H9 (cell line): ENCODE results near the gene SUN2. TPM values are rescaled to one million over a fixed set of nuclear protein-coding genes. Genes with fewer than 3 reads are reported as not detected.

Experiments used
- DNase-seq: peaks from one replicate; pipeline ENCODE4 v3.0.0-alpha.2; 2017
- H2AFZ ChIP-seq: one replicate; pipeline ENCODE4 v1.6.1; 2013; ENCODE audit warnings: mild to moderate bottlenecking, low read length, control low read depth, moderate library complexity
- H2AK5ac ChIP-seq: 2 replicates; pipeline ENCODE4 v1.6.1; 2013; ENCODE audit warnings: low read length, control low read depth, mixed read lengths; ENCODE audit not compliant: insufficient read length
- H2BK120ac ChIP-seq: one replicate; pipeline ENCODE4 v1.6.1; 2013; ENCODE audit warnings: low read depth, mild to moderate bottlenecking, low read length, control low read depth, inconsistent platforms; ENCODE audit not compliant: poor library complexity, severe bottlenecking
- H2BK12ac ChIP-seq: 2 replicates; pipeline ENCODE4 v1.6.1; 2013; ENCODE audit warnings: low read length, control low read depth, mixed read lengths, low read depth; ENCODE audit not compliant: insufficient read length
- H2BK15ac ChIP-seq: 2 replicates; pipeline ENCODE4 v1.6.1; 2013; ENCODE audit warnings: low read depth, low read length, control low read depth
- H2BK20ac ChIP-seq: one replicate; pipeline ENCODE4 v1.6.1; 2013; ENCODE audit warnings: low read depth, mild to moderate bottlenecking, low read length, control low read depth, inconsistent platforms; ENCODE audit not compliant: poor library complexity, severe bottlenecking
- H2BK5ac ChIP-seq: 2 replicates; pipeline ENCODE4 v1.6.1; 2013; ENCODE audit warnings: low read length, control low read depth, mixed read lengths; ENCODE audit not compliant: insufficient read length
- H3K14ac ChIP-seq: 2 replicates; pipeline ENCODE4 v1.6.1; 2013; ENCODE audit warnings: low read length, control low read depth; ENCODE audit not compliant: insufficient read depth
- H3K18ac ChIP-seq: 2 replicates; pipeline ENCODE4 v1.6.1; 2013; ENCODE audit warnings: low read depth, mild to moderate bottlenecking, mixed read lengths, low read length, control low read depth; ENCODE audit not compliant: insufficient read length
- H3K23ac ChIP-seq: 2 replicates; pipeline ENCODE4 v1.6.1; 2013; ENCODE audit warnings: low read length, control low read depth, mixed read lengths, low read depth; ENCODE audit not compliant: insufficient read length
- H3K23me2 ChIP-seq: 2 replicates; pipeline ENCODE4 v1.6.1; 2013; ENCODE audit warnings: low read depth, mild to moderate bottlenecking, mixed read lengths, low read length, control low read depth; ENCODE audit not compliant: insufficient read length, poor library complexity, severe bottlenecking
- H3K27ac ChIP-seq: 2 replicates; pipeline ENCODE4 v1.5.1; 2013; ENCODE audit warnings: low read length, control low read depth, mixed read lengths, low read depth; ENCODE audit not compliant: insufficient read length
- H3K27me3 ChIP-seq: 2 replicates; pipeline ENCODE4 v1.6.1; 2013; ENCODE audit warnings: low read length, control low read depth, inconsistent platforms; ENCODE audit not compliant: insufficient read depth
- H3K4ac ChIP-seq: 2 replicates; pipeline ENCODE4 v1.6.1; 2013; ENCODE audit warnings: low read depth, mild to moderate bottlenecking, control low read depth, inconsistent platforms, low read length, moderate library complexity
- H3K4me1 ChIP-seq: 2 replicates; pipeline ENCODE4 v1.6.1; 2013; ENCODE audit warnings: low read length, control low read depth, inconsistent platforms; ENCODE audit not compliant: insufficient read depth
- H3K4me2 ChIP-seq: 2 replicates; pipeline ENCODE4 v1.6.1; 2013; ENCODE audit warnings: low read length, control low read depth, mixed read lengths; ENCODE audit not compliant: insufficient read length, insufficient read depth
- H3K56ac ChIP-seq: 2 replicates; pipeline ENCODE4 v1.6.1; 2013; ENCODE audit warnings: low read depth, mild to moderate bottlenecking, mixed read lengths, low read length, control low read depth; ENCODE audit not compliant: insufficient read length
- H3K79me1 ChIP-seq: 2 replicates; pipeline ENCODE4 v1.6.1; 2013; ENCODE audit warnings: low read depth, mild to moderate bottlenecking, moderate library complexity, low read length, control low read depth, inconsistent platforms; ENCODE audit not compliant: insufficient read depth, poor library complexity, severe bottlenecking
- H3K79me2 ChIP-seq: 2 replicates; pipeline ENCODE4 v1.6.1; 2013; ENCODE audit warnings: low read length, control low read depth, inconsistent platforms; ENCODE audit not compliant: insufficient read depth
- H3K9ac ChIP-seq: 2 replicates; pipeline ENCODE4 v1.6.1; 2013; ENCODE audit warnings: low read length, control low read depth, mixed read lengths; ENCODE audit not compliant: insufficient read length; ENCODE audit errors: extremely low read depth
- H3K9me3 ChIP-seq: one replicate; pipeline ENCODE4 v1.6.1; 2013; ENCODE audit warnings: low read depth, low read length, inconsistent platforms; ENCODE audit not compliant: control insufficient read depth
- H3T11ph ChIP-seq: one replicate; pipeline ENCODE4 v1.6.1; 2013; ENCODE audit warnings: mild to moderate bottlenecking, low read length, control low read depth, inconsistent platforms
- H4K20me1 ChIP-seq: one replicate; pipeline ENCODE4 v1.6.1; 2013; ENCODE audit not compliant: control insufficient read depth, insufficient read length, insufficient read depth
- H4K5ac ChIP-seq: 2 replicates; pipeline ENCODE4 v1.6.1; 2013; ENCODE audit warnings: low read depth, mild to moderate bottlenecking, mixed read lengths, low read length, control low read depth; ENCODE audit not compliant: insufficient read length
- H4K8ac ChIP-seq: replicated peaks from 2 replicates; pipeline ENCODE4 v1.6.1; 2013; ENCODE audit warnings: low read length, control low read depth, mixed read lengths, low read depth; ENCODE audit not compliant: insufficient read length
- H4K91ac ChIP-seq: 2 replicates; pipeline ENCODE4 v1.6.1; 2013; ENCODE audit warnings: low read depth, mild to moderate bottlenecking, moderate library complexity, mixed read lengths, low read length, control low read depth; ENCODE audit not compliant: insufficient read length
- H3K27ac Mint-ChIP-seq, 3 experiments: 2 replicates in 2 of 3; 3 replicates in 1 of 3; pipeline ENCODE4 v1.8.0; 2020 to 2021; ENCODE audit warnings: mixed read lengths in 3 of 3, mild to moderate bottlenecking in 1 of 3, moderate library complexity in 1 of 3
- H3K27me3 Mint-ChIP-seq: 2 replicates; pipeline ENCODE4 v1.8.0; 2021; ENCODE audit warnings: low read depth, mild to moderate bottlenecking, moderate library complexity, mixed read lengths
- H3K36me3 Mint-ChIP-seq, 3 experiments: 2 replicates in 2 of 3; 3 replicates in 1 of 3; pipeline ENCODE4 v1.8.0; 2020 to 2021; ENCODE audit warnings: low read depth in 3 of 3, mixed read lengths in 3 of 3; ENCODE audit not compliant: insufficient read depth in 1 of 3
- H3K4me1 Mint-ChIP-seq, 2 experiments: 2 replicates each; pipeline ENCODE4 v1.8.0; 2020; ENCODE audit warnings: mixed read lengths in 2 of 2
- H3K4me3 Mint-ChIP-seq, 2 experiments: 2 replicates in 1 of 2; 3 replicates in 1 of 2; pipeline ENCODE4 v1.8.0; 2020 to 2021; ENCODE audit warnings: mild to moderate bottlenecking in 2 of 2, mixed read lengths in 2 of 2, moderate library complexity in 1 of 2
- H3K9me3 Mint-ChIP-seq, 2 experiments: 2 replicates in 1 of 2; 3 replicates in 1 of 2; pipeline ENCODE4 v1.8.0; 2020; ENCODE audit warnings: mild to moderate bottlenecking in 2 of 2, mixed read lengths in 2 of 2, moderate library complexity in 1 of 2
- CTCF ChIP-seq: fragments of 200-600 bp; sonication (generic); conservative IDR thresholded peaks from 3 replicates; pipeline ENCODE4 v1.8.0; 2021; ENCODE audit warnings: antibody characterized with exemption, mild to moderate bottlenecking
- whole genome bisulfite sequencing: extraction: QIAGEN DNeasy Blood & Tissue Kit; methylation state at CpG from one replicate; pipeline ENCODE4 v1.1.7; 2013; ENCODE audit warnings: missing lambda C conversion rate, low lambda C conversion rate, mixed read lengths; ENCODE audit not compliant: insufficient read length; ENCODE audit errors: extremely low coverage; 5-methylcytosine and 5-hydroxymethylcytosine counted together
- total RNA-seq: library from RNA; stranded (reverse); gene quantifications from 2 replicates; pipeline ENCODE4 v1.2.1, GENCODE V29; 2021

Gene SUN2
- total RNA-seq, 1 experiment from 2014 or later = 12.0 TPM

- no peak overlapping the region for H4K91ac ChIP-seq
- no peak overlapping the region for H3T11ph ChIP-seq
- no peak overlapping the region for H2BK20ac ChIP-seq
- H2BK5ac ChIP-seq = no peak overlapping the region
- H3K56ac ChIP-seq = no peak overlapping the region
- no peak overlapping the region for H2BK12ac ChIP-seq
- H2AK5ac ChIP-seq = no peak overlapping the region
- no peaks in the 10 kb centered on the region for H4K20me1 ChIP-seq
- no peak overlapping the region for H4K5ac ChIP-seq
- H3K27me3 ChIP-seq = no peaks in the 10 kb centered on the region
- Mint-ChIP-seq H3K27me3 (no peaks in the 10 kb centered on the region; the same call in 1 of the 2 replicates), H3K36me3 (peaks cover 5 to 75% (median 33%) of the 10 kb centered on the region in 3 experiments; a peak in 6 of 7 replicates), H3K27ac (no peak overlapping the region), H3K9me3 (no peaks in the 10 kb centered on the region), H3K4me3 (no peak overlapping the region), H3K4me1 (0 out of 4 replicates have a peak, but pooled peaks cover 0 to 3% of the 10 kb centered on the region in 2 experiments)
- no peak overlapping the region for H2BK120ac ChIP-seq
- H3K4me1 ChIP-seq = no peaks in the 10 kb centered on the region
- H3K27ac ChIP-seq = no peak overlapping the region
- no peak overlapping the region for H3K23ac ChIP-seq
- no peak overlapping the region for H3K9ac ChIP-seq
- no peaks in the 10 kb centered on the region for H3K79me1 ChIP-seq
- no peak overlapping the region for H2BK15ac ChIP-seq
- no peaks in the 10 kb centered on the region for H3K79me2 ChIP-seq
- no peak overlapping the region for H4K8ac ChIP-seq
- H3K4me2 ChIP-seq = no peak overlapping the region
- H3K23me2 ChIP-seq = no peaks in the 10 kb centered on the region
- no peaks in the 10 kb centered on the region for H3K9me3 ChIP-seq
- no peak overlapping the region for H3K4ac ChIP-seq
- no peak overlapping the region for H3K18ac ChIP-seq
- H3K14ac ChIP-seq = no peak overlapping the region
- DNase-seq = no peak
- no peak for TF ChIP-seq CTCF
- no peak overlapping the region for H2AFZ ChIP-seq
- WGBS = no CpG with 5 or more reads among the region's 7 CpGs
Measured at GRCh38 chr22:38736257-38736570, 19.6 kb downstream of the SUN2 start.
